ENCODE measurements around the gene CSF1.

GRCh38 chr1:109901141-109901523, 9.5 kb upstream of the CSF1 start:
- no peak for TF ChIP-seq POLR2A (IDR thresholded peaks at IDR 0.05; ENCODE audit: low read length)
- TF ChIP-seq GATA1 (IDR thresholded peaks at IDR 0.05; ENCODE audit: low read depth, low read length): no peak

All from erythroblast (primary cell).